Ishikawa (cell line): ENCODE data around the gene RABL3.

Experiments used
- CEBPB ChIP-seq: IDR thresholded peaks from 2 replicates; pipeline ENCODE4 v1.6.1; 2012
- CREB1 ChIP-seq: IDR thresholded peaks from 2 replicates; pipeline ENCODE4 v1.6.1; 2012; ENCODE audit warnings: low read depth
- EGR1 ChIP-seq: IDR thresholded peaks from 2 replicates; pipeline ENCODE4 v1.6.1; 2012
- EP300 ChIP-seq: IDR thresholded peaks from 2 replicates; pipeline ENCODE4 v1.6.1; 2012; ENCODE audit warnings: borderline replicate concordance
- FOXM1 ChIP-seq: IDR thresholded peaks from 2 replicates; pipeline ENCODE4 v1.6.1; 2012; ENCODE audit warnings: low read depth, borderline replicate concordance
- MAX ChIP-seq: IDR thresholded peaks from 2 replicates; pipeline ENCODE4 v1.6.1; 2012
- NFIC ChIP-seq: IDR thresholded peaks from 2 replicates; pipeline ENCODE4 v1.6.1; 2012
- RAD21 ChIP-seq: IDR thresholded peaks from 2 replicates; pipeline ENCODE4 v1.6.1; 2012; ENCODE audit warnings: low read depth
- REST ChIP-seq: IDR thresholded peaks from 2 replicates; pipeline ENCODE4 v1.6.1; 2012; ENCODE audit warnings: low read depth, mild to moderate bottlenecking
- TAF1 ChIP-seq: IDR thresholded peaks from 2 replicates; pipeline ENCODE4 v1.6.1; 2012; ENCODE audit warnings: low read depth, mild to moderate bottlenecking
- TCF12 ChIP-seq: IDR thresholded peaks from 2 replicates; pipeline ENCODE4 v1.6.1; 2012; ENCODE audit warnings: low read depth
- TEAD4 ChIP-seq: IDR thresholded peaks from 2 replicates; pipeline ENCODE4 v1.6.1; 2012
- USF1 ChIP-seq: IDR thresholded peaks from 2 replicates; pipeline ENCODE4 v1.6.1; 2012
- YY1 ChIP-seq: IDR thresholded peaks from 2 replicates; pipeline ENCODE4 v1.6.1; 2012; ENCODE audit warnings: low read depth
- ZBTB7A ChIP-seq: IDR thresholded peaks from 2 replicates; pipeline ENCODE4 v1.6.1; 2012; ENCODE audit warnings: low read depth

RABL3 gene

GRCh38 chr3:120652896-120653545 is 89.3 kb downstream of the RABL3 start:
- TF ChIP-seq EP300 (no peak), TCF12 (no peak), NFIC (no peak), USF1 (no peak), CREB1 (no peak), MAX (no peak), CEBPB (no peak), EGR1 (no peak), ZBTB7A (no peak), FOXM1 (no peak), REST (no peak), TAF1 (no peak), YY1 (no peak), TEAD4 (no peak), RAD21 (no peak)

GRCh38 chr3:120652281-120652680 is 90.0 kb downstream of the RABL3 start:
- TF ChIP-seq RAD21 (no peak), EGR1 (no peak), TAF1 (no peak), NFIC (no peak), TEAD4 (no peak), EP300 (no peak), CREB1 (no peak), USF1 (no peak), CEBPB (no peak), YY1 (no peak)

- no peak for TF ChIP-seq USF1
- no peak for TF ChIP-seq TAF1
- TF ChIP-seq EP300, result no peak
- TF ChIP-seq ZBTB7A, result no peak
- TF ChIP-seq MAX, result no peak
- no peak for TF ChIP-seq CREB1
- TF ChIP-seq TCF12, result no peak
- TF ChIP-seq YY1, result no peak
- no peak for TF ChIP-seq EGR1
- no peak for TF ChIP-seq RAD21
- no peak for TF ChIP-seq NFIC
- no peak for TF ChIP-seq TEAD4
- no peak for TF ChIP-seq CEBPB
- TF ChIP-seq REST, result no peak
- TF ChIP-seq FOXM1, result no peak
Measured at GRCh38 chr3:120650311-120650710, 92.0 kb downstream of the RABL3 start.

GRCh38 chr3:120649830-120650233 is 92.5 kb downstream of the RABL3 start:
- no peak for TF ChIP-seq CREB1
- no peak for TF ChIP-seq TCF12
- no peak for TF ChIP-seq EP300
- TF ChIP-seq MAX, result no peak
- no peak for TF ChIP-seq TEAD4
- TF ChIP-seq EGR1, result no peak
- no peak for TF ChIP-seq ZBTB7A
- TF ChIP-seq USF1, result no peak
- no peak for TF ChIP-seq TAF1
- no peak for TF ChIP-seq REST
- TF ChIP-seq NFIC, result no peak
- no peak for TF ChIP-seq RAD21
- no peak for TF ChIP-seq YY1
- no peak for TF ChIP-seq CEBPB
- TF ChIP-seq FOXM1, result no peak
